Glomerular endothelial cell (primary cell): Measurements from ENCODE around the gene ZNF469. TPM values are rescaled to one million over a fixed set of nuclear protein-coding genes. Genes with fewer than 3 reads are reported as not detected.

Experiments
- DNase-seq: peaks from one replicate; pipeline ENCODE4 v3.0.0-alpha.2; 2011; ENCODE audit warnings: low read depth, low spot score; ENCODE audit errors: extremely low read depth
- total RNA-seq: library from RNA; depleted of rRNA; stranded (reverse); fragments of >200 nt; gene quantifications from 2 replicates; pipeline ENCODE4 v1.2.3, GENCODE V29; 2015

ZNF469 gene
- total RNA-seq, 1 donor from 2014 or later = 29.1 TPM

DNA sequence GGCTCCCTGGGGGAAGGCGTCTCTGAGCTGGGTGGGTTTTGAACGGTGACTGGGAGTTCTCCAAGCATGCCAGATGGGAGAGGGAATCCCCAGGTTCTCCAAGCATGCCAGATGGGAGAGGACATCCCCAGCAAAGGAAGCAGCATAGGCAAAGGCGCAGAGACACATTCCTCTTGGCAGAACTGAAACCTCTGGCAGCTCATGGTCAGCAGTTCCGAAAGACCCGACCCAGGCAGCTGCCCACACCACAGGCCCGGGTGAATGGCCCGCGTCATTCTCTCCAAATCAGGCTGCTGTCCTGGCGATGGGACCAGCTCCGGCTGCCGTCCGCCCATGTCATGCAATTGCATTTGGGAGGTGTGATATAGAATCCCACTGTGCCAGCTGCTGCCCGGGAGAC is 8.0 kb downstream of the ZNF469 start:
- DNase-seq = no peak

- DNase-seq = no peak
Measured at GRCh38 chr16:88391144-88391850, 8.5 kb downstream of the ZNF469 start.

DNA sequence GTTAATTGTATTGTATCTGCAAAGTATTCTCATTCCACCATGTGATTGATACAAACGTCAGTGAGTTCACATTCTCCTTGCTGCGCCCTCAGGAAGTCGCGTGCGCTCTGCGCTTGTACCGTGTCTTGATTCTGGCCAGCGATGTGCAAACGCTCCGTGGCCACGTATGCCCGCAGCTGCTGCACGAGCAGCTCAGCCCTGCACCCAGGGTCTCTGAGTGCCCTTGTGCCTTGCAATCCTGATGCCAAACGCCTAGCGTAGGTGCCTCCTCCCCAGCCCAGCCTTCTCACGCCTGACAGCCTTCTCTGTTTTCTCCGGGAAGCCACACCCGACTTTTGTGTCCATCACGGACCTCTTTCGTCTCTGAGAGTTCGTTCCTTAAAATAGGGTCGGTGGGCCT is 9.4 kb downstream of the ZNF469 start:
- no peak for DNase-seq

DNA sequence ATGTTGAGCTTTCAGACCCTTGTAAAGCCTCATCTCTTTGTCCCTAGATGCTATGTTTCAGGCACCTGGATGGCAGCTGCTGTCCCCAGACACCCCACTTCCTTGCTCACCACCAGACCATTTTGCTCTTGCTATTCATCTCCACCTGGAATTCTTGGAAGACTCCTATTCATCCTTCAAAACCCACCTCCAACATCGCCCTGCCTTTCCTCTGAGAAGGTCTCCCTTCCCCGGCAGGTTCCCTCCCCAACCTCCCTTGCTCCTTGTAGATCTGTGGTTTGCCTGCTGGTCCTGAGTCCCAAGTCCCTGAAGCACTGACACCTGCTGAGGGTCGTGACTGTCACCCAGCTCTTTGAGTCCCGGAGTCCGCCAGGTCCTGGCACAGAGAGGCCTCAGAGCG is 9.9 kb downstream of the ZNF469 start:
- DNase-seq = no peak

GRCh38 chr16:88393034-88393433 is 10.3 kb downstream of the ZNF469 start:
- DNase-seq = no peak

DNA sequence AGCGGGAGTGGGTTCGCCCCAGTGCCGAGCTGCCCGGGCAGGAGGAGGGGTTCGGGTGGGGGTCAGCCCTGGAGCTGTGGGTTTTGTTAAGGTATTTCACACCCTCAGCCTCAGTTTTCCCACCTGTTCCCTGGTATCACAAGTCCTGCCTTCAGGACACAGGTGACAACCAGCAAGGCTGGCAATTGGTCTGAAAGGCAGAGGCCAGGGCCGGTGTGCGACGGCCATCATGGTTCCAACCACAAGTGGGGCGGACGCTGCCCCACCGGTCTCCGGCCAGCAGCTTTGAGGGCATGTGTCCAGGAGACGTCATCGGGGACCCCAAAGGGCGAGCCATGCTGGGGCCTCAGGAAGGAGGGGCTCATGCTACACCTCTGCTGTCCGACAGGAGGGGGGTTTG is 10.8 kb downstream of the ZNF469 start:
- DNase-seq = no peak

DNA sequence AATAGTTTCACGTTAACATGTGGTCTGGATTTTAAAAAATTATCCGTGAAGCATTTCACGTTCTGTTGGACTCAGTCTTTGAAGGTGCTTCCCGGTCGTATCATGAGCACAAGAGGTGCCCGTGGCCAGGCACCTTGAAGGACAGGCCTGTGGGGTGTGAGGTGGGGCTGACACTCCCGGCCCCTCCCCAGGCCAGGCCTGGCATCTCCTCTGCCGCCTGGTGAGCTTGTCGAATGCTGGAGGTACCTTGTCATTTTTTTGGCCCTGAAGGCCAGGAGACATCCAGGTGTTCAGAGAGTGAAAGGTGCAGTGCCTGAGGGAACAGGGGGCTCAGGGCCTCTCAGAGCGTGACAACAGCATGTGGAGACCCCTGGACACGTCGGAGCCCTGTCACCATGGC is 11.7 kb downstream of the ZNF469 start:
- no peak for DNase-seq

- DNase-seq = no peak
Measured at GRCh38 chr16:88395669-88396584, 13.2 kb downstream of the ZNF469 start.

DNA sequence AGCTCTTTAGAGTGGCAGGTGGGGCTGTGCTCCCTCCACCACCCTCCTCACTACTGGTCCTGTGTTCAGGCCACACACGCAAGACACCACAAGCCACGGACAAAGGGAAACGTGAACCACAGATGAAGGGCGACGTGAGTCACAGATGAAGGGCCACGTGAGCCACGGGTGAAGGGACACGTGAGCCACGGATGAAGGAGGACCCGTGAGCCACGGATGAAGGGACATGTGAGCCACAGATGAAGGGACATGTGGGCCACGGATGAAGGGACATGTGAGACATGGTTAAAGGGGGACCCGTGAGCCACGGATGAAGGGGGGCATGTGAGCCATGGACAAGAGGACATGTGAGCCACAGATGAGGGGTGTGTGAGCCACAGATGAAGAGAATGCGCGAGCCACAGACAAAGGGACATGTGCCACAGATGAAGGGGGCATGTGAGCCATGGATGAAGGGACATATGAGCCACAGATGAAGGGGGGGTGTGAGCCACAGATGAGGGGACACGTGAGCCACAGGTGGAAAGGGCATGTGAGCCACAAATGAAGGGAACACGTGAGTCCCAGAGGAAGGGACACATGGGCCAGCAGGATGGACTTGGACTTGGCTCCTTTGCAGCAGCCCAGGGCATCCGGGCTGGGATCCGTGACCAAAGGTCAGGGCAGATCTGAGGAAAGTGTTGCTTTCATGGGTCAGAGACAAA is 15.6 kb downstream of the ZNF469 start:
- DNase-seq = no peak

DNA sequence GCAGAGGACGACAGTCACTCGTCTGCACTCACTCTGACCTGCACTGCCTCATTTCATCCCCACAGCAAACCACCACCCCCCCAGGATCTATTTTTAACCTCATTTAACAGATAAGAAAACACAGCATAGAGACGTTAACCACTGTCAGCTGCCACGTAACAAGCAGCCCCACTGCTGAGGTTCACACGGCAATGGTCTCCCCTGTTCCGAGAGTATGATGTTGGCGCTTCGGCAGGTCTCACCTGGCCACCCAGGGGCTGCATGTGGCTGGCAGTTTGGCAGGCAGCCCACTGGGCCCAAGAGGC is 16.1 kb downstream of the ZNF469 start:
- no peak for DNase-seq

DNA sequence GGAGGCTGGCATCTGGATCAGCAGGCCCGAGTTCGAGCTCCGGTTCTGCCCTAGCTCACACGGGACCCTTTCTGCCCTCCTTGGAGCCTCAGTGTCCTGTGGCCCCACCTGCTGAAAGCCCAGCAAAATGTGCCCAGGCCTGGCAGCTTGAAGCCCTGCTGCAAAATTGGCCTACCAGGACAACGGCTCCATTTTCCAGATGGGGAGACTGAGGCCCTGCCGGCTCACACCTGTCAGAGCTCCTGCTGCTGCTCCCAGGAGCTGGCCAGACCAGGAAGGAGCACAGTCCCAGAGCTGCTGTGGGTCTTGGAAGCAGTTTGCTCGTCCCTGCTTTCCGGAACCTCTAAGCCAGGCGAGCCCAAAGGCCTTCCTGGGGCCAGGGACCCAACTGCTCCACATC is 17.4 kb downstream of the ZNF469 start:
- DNase-seq = no peak

DNA sequence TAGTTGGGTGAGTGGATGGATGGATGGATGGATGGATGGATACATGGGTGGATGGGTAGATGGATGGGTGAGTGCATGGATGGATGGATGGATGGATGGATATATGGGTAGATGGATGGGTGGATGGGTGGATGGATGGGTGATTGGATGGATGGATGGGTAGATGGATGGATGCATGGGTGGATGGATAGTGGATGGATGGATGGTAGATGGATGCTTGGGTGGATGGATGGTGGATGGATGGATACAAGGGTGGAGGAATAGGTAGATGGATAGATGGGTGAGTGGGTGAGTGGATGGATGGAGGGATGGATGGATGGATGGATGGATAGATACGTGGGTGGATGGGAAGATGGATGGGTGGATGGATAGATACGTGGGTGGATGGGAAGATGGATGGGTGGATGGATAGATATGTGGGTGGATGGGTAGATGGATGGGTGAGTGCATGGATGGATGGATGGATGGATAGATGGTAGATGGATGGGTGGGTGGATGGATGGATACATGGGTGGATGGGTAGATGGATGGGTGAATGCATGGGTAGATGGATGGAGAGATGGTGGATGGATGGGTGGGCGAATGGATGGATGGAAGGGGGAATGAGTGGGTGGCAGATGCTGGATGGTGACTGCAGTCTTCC is 19.0 kb downstream of the ZNF469 start:
- DNase-seq = no peak

GRCh38 chr16:88402551-88403240 is 19.9 kb downstream of the ZNF469 start:
- no peak for DNase-seq

DNA sequence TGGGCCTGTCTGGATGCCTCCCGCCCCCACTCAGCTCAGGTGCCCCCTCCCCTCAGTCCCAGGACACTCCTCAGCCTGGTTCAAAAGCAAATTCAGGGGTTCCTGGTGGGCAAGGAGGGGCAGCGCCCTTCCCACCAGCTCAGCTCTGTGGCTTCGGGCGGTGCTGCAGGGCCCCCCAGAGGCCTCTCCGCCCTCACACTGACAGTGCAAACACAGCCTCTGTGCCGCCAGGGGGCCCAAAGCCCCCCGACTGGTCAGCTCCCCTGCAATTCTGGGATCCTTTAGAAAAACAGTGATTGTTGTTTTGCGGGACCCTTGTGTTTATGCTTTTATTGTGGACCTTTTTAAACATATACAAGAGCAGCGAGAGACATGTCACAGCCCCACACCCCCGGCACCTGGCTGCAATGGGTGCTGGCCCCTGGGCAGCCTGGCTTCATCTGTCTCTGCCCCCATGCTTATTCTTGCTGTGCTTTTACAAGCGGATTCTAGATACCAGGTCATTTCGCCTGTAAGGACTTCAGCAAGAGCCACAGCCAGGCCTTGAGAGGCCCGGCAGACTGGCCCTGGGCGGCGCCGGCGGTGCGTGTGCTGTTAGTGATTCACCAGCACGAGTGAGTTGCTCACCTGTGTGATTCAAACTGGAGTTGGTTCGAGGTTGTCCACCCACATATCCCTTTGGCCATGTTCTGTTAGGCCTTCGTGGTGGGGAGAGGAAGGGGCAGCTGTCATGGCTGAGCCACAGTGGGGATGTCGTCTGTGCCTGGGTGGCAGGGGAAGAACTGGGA is 21.2 kb downstream of the ZNF469 start:
- DNase-seq = no peak

DNA sequence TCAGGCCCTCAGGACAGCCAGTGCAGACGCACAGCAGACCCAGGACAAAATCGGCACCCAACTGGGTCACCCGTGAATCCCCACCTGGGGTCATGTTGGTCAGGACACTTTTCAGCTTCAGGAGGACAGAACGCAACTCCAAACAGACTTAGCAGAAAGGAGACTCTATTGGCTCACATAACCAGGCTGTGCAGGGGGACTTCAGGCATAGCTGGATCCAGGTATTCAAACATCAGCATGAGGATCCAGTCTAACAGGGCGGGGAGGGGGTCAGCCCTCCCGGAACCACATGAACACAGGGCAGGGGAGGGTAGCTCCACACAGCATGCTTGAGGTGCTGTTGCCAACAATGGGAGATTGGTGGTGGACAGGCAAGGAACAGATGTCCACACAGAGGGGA is 22.0 kb downstream of the ZNF469 start:
- DNase-seq = no peak

- no peak for DNase-seq
Measured at GRCh38 chr16:88405216-88406060, 22.7 kb downstream of the ZNF469 start.

DNA sequence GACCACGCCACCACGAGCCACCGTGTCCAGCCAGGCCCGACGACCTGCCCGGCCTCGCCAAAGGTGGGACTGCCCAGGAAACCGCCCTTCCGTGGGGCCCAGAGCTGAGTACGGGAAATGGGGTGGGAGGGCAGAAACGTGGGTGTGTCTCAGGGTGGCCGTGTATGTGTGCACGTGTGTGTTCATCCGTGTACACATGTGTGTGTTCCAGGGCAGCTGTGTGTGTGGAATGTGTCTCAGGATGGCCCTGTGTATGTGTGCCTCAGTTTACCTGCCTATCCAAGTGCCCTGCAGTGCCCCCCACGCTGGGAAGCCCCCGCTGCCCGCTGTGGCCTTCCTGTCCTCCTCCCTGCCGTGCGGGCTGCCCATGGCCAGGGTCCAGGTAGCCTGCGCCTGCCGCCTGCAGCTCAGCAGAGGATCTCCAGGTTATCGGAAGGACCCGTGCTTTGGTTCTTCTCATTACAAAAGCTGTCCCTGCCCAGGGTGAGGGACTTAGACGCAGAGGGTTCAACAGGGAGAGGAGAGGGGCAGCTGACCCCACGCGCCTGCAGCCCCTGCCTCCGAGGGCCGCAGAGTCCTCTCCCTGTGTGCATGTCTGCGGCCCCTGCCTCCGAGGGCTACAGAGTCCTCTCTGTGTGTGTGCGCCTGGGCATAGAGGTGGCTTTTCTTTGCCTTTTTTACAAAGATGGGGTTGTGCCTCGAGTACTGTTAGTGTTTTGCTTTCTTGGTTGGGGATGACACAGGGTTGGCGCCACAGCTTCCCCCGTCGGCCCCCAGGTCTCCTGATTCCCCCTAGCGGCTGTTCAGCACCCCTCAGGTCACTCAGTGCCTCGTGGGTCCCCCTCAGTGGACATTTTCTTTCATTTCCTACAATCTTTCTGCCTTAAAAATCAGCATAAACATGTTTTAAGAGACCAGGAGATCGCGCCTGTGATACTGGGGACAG is 23.6 kb downstream of the ZNF469 start:
- no peak for DNase-seq

DNA sequence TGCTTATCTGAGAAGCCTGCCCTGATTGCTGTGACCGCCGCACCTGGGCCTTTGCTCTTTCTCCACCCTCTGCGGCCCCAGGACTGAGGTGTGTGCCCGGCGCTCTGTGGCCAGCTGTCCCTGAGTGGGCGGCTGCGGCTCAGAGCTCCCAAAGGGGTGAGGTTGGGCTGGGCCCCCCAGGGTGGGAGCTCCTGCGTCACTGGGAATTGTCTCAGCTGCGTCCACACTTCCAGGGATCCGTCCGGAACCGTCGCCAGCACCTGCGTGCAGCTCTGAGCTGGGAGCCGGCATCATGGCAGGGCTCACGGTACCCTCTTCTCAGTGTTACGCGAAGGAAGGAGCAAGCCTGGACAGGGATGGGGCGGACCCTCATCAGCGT is 24.3 kb downstream of the ZNF469 start:
- no peak for DNase-seq
